Measurements from ENCODE around the gene ESRRA.
A peak's percentile ranks its signal among the peaks of the same experiment; 100 is the strongest.
"Not testable (repeated sequence)": the region's sequence is repeated elsewhere in the genome, so short reads cannot be mapped to it uniquely, and the experiment has no call there.

ESRRA gene

GRCh38 chr11:64307795-64308194 lies 2.5 kb downstream of the ESRRA start:
- H3K9me3 ChIP-seq (ENCODE audit: low read length); H3K4me3 ChIP-seq (ENCODE audit: low read depth in 1 of 2, low read length in 2 of 2); H3K9ac ChIP-seq (ENCODE audit: low read length); H3K27ac ChIP-seq (ENCODE audit: low read depth, low read length); H3K36me3 ChIP-seq (ENCODE audit: insufficient read depth, low read length): not testable (repeated sequence)
- peaks cover 7 to 10% of the 10 kb centered on the region in 2 donors for H3K27me3 ChIP-seq (ENCODE audit: control insufficient read depth in 1 of 2, insufficient read depth in 2 of 2, low read length in 2 of 2)
- peaks cover 21% of the 10 kb centered on the region for H3K4me1 ChIP-seq (ENCODE audit: insufficient read depth, low read length)

GRCh38 chr11:64312947-64313346 lies 7.6 kb downstream of the ESRRA start:
- peaks cover 8% of the 10 kb centered on the region for H3K4me1 ChIP-seq (ENCODE audit: insufficient read depth, low read length)
- no peak overlapping the region for H3K9ac ChIP-seq (ENCODE audit: low read length)
- H3K4me3 ChIP-seq (ENCODE audit: low read depth in 1 of 2, low read length in 2 of 2) = no peak overlapping the region
- no peaks in the 10 kb centered on the region for H3K27me3 ChIP-seq (ENCODE audit: control insufficient read depth in 1 of 2, insufficient read depth in 2 of 2, low read length in 2 of 2)
- H3K27ac ChIP-seq (ENCODE audit: low read depth, low read length) = no peak overlapping the region
- peaks cover 9% of the 10 kb centered on the region for H3K36me3 ChIP-seq (ENCODE audit: insufficient read depth, low read length)
- no peaks in the 10 kb centered on the region for H3K9me3 ChIP-seq (ENCODE audit: low read length)

- H3K4me3 ChIP-seq (ENCODE audit: low read depth in 1 of 2, low read length in 2 of 2) = no peak overlapping the region
These were observed 8.3 kb downstream of the ESRRA start for GRCh38 chr11:64313491-64314145.

GRCh38 chr11:64314146-64314804 lies 9.0 kb downstream of the ESRRA start:
- no peaks in the 10 kb centered on the region for H3K9me3 ChIP-seq (ENCODE audit: low read length)
- H3K4me1 ChIP-seq (ENCODE audit: insufficient read depth, low read length) = peaks cover 14% of the 10 kb centered on the region
- H3K27ac ChIP-seq (ENCODE audit: low read depth, low read length) = no peak overlapping the region
- H3K9ac ChIP-seq (ENCODE audit: low read length) = no peak overlapping the region
- peaks cover 9% of the 10 kb centered on the region for H3K36me3 ChIP-seq (ENCODE audit: insufficient read depth, low read length)
- no peak overlapping the region for H3K4me3 ChIP-seq (ENCODE audit: low read depth in 1 of 2, low read length in 2 of 2)
- H3K27me3 ChIP-seq (ENCODE audit: control insufficient read depth in 1 of 2, insufficient read depth in 2 of 2, low read length in 2 of 2) = no peaks in the 10 kb centered on the region

More at GRCh38 chr11:64313491-64314145, 8.3 kb downstream of the ESRRA start:
- Histone ChIP-seq H3K27me3 (ENCODE audit: control insufficient read depth in 1 of 2, insufficient read depth in 2 of 2, low read length in 2 of 2) (no peaks in the 10 kb centered on the region), H3K9me3 (ENCODE audit: low read length) (no peaks in the 10 kb centered on the region), H3K4me1 (ENCODE audit: insufficient read depth, low read length) (peaks cover 8% of the 10 kb centered on the region), H3K9ac (ENCODE audit: low read length) (no peak overlapping the region), H3K27ac (ENCODE audit: low read depth, low read length) (no peak overlapping the region), H3K36me3 (ENCODE audit: insufficient read depth, low read length) (peaks cover 9% of the 10 kb centered on the region)

- H3K27ac ChIP-seq (ENCODE audit: low read depth, low read length) = no peak overlapping the region
- peaks cover 17% of the 10 kb centered on the region for H3K4me1 ChIP-seq (ENCODE audit: insufficient read depth, low read length)
- H3K9ac ChIP-seq (ENCODE audit: low read length) = no peak overlapping the region
- H3K9me3 ChIP-seq (ENCODE audit: low read length) = no peaks in the 10 kb centered on the region
- H3K27me3 ChIP-seq (ENCODE audit: control insufficient read depth in 1 of 2, insufficient read depth in 2 of 2, low read length in 2 of 2) = no peaks in the 10 kb centered on the region
- H3K4me3 ChIP-seq (ENCODE audit: low read depth in 1 of 2, low read length in 2 of 2) = no peak overlapping the region
- peaks cover 9% of the 10 kb centered on the region for H3K36me3 ChIP-seq (ENCODE audit: insufficient read depth, low read length)
These were observed 9.7 kb downstream of the ESRRA start for GRCh38 chr11:64314805-64315561.

- not testable (repeated sequence) for H3K27ac ChIP-seq (ENCODE audit: low read depth, low read length); H3K9ac ChIP-seq (ENCODE audit: low read length); H3K36me3 ChIP-seq (ENCODE audit: insufficient read depth, low read length); H3K27me3 ChIP-seq (ENCODE audit: control insufficient read depth in 1 of 2, insufficient read depth in 2 of 2, low read length in 2 of 2); H3K4me3 ChIP-seq (ENCODE audit: low read depth in 1 of 2, low read length in 2 of 2); H3K9me3 ChIP-seq (ENCODE audit: low read length)
- H3K4me1 ChIP-seq (ENCODE audit: insufficient read depth, low read length) = peaks cover 17% of the 10 kb centered on the region
These were observed 10.6 kb downstream of the ESRRA start for GRCh38 chr11:64315667-64316526.

GRCh38 chr11:64316672-64317324 lies 11.5 kb downstream of the ESRRA start:
- peak overlapping the region; percentile 92 to 98 for H3K4me3 ChIP-seq (ENCODE audit: low read depth in 1 of 2, low read length in 2 of 2)
- H3K9ac ChIP-seq (ENCODE audit: low read length) = peak overlapping the region; percentile 93
- H3K27me3 ChIP-seq (ENCODE audit: control insufficient read depth in 1 of 2, insufficient read depth in 2 of 2, low read length in 2 of 2) = no peaks in the 10 kb centered on the region
- H3K36me3 ChIP-seq (ENCODE audit: insufficient read depth, low read length) = peaks cover 9% of the 10 kb centered on the region
- peaks cover 17% of the 10 kb centered on the region for H3K4me1 ChIP-seq (ENCODE audit: insufficient read depth, low read length)
- no peaks in the 10 kb centered on the region for H3K9me3 ChIP-seq (ENCODE audit: low read length)
- H3K27ac ChIP-seq (ENCODE audit: low read depth, low read length) = peak overlapping the region; percentile 99

- peak within 1 kb of the TSS; percentile 92 to 98 for H3K4me3 ChIP-seq (ENCODE audit: low read depth in 1 of 2, low read length in 2 of 2)
- H3K9ac ChIP-seq (ENCODE audit: low read length) = peak within 1 kb of the TSS; percentile 93
- no peaks in the 10 kb centered on the region for H3K27me3 ChIP-seq (ENCODE audit: control insufficient read depth in 1 of 2, insufficient read depth in 2 of 2, low read length in 2 of 2)
- H3K27ac ChIP-seq (ENCODE audit: low read depth, low read length) = peak within 1 kb of the TSS; percentile 99
- H3K4me1 ChIP-seq (ENCODE audit: insufficient read depth, low read length) = peaks cover 17% of the 10 kb centered on the region
- no peaks in the 10 kb centered on the region for H3K9me3 ChIP-seq (ENCODE audit: low read length)
- H3K36me3 ChIP-seq (ENCODE audit: insufficient read depth, low read length) = peaks cover 9% of the 10 kb centered on the region
These were observed 12.1 kb downstream of the ESRRA start, which contains the start of gene TRMT112 for GRCh38 chr11:64317325-64317960. TSS of gene TRMT112 (minus strand) at chr11:64317559. CDS start at chr11:64317526, 33 bp downstream.

GRCh38 chr11:64317961-64318765 lies 12.8 kb downstream of the ESRRA start, which contains the start of gene PRDX5:
TSS of gene PRDX5 (plus strand) at chr11:64318121. CDS start at chr11:64318216, 95 bp downstream.
- H3K4me1 ChIP-seq (ENCODE audit: insufficient read depth, low read length) = peaks cover 17% of the 10 kb centered on the region
- H3K36me3 ChIP-seq (ENCODE audit: insufficient read depth, low read length) = peaks cover 9% of the 10 kb centered on the region
- H3K4me3 ChIP-seq (ENCODE audit: low read depth in 1 of 2, low read length in 2 of 2) = peak within 1 kb of the TSS; percentile 92 to 98
- H3K9ac ChIP-seq (ENCODE audit: low read length) = peak within 1 kb of the TSS; percentile 93
- H3K9me3 ChIP-seq (ENCODE audit: low read length) = no peaks in the 10 kb centered on the region
- no peaks in the 10 kb centered on the region for H3K27me3 ChIP-seq (ENCODE audit: control insufficient read depth in 1 of 2, insufficient read depth in 2 of 2, low read length in 2 of 2)
- peak within 1 kb of the TSS; percentile 99 for H3K27ac ChIP-seq (ENCODE audit: low read depth, low read length)
